Measurements from ENCODE around the gene HMX1.

HMX1 gene

DNA sequence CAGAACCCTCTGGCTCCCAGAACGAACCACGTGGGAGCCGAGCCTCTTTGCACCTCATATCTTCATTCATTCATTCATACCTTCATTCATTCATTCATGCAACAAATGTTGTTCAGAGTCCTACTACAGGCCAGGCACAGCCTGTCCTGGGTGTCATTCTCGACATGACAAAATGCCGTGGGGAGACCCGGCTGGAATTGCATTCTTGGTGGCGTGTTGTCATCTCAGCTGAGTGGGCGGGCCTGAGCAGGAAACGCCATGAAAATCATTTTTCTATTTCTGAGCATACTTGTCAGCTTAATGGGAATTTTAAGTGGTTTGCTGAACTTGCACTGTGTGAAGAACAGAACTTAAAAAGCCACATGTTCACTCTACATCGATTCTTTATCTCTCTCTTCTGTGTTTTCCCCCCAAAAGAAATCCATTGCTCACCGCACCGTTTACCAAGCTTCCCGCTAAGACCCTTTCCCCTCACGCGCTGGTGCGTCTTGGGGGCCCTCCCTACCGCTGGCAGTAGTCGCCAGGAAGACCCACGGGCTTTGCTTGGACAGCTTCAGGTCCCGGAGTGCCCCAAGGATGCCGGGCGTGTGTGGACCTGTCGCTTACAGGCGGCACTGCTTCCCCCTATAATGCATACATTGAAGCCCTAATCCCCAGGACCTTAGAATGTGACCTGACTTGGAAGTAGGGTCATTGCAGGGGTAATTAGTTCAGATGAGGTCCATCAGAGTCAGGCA lies 41.6 kb upstream of the HMX1 start:
- DNase-seq (ENCODE audit: insufficient read length, low spot score) (no peak), FAIRE-seq (no peak)
- no peak for TF ChIP-seq POLR2A (IDR thresholded peaks at IDR 0.05; ENCODE audit: low read depth, low read length)

DNA sequence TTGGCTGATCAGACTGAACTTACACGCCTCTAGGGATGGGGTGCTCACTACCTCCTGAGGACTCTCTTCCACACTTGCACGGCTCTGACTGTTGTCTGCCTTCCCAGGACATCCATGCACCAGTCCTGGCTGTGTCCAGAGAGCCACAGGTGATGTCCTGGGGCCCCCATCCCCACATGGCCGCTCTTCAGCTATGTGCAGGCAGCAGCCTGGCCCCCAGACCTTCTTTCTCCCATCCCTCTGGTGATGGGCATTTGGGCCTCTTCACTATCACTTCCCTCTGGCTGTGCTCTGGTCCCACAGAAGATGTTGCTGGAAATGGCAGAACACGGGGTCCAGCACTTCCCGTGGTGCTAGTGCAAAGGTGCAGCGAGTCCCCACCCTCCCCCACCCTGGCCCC lies 40.9 kb upstream of the HMX1 start:
- DNase-seq (ENCODE audit: insufficient read length, low spot score) (no peak), FAIRE-seq (no peak)
- TF ChIP-seq POLR2A (IDR thresholded peaks at IDR 0.05; ENCODE audit: low read depth, low read length): no peak

DNA sequence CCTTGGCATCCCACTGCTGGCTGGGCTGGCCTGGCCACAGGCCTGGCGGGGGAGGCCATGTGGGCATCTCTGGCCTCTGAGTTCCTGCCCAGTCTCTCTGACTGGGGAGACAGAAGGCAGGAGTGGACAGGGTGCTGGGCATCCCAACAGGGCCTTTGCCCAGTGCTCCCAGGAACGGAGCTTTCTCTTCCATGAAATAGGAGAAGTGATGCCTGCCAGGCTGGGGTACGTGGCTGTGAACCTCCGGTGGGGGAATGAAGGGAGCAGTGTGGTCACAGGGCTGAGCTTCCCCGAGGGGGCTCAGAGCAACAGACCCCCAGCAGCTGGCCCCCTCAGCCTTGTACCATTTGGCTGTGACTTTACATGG lies 40.4 kb upstream of the HMX1 start:
- no peak for TF ChIP-seq POLR2A (IDR thresholded peaks at IDR 0.05; ENCODE audit: low read depth, low read length)
- DNase-seq (ENCODE audit: insufficient read length, low spot score) (no peak), FAIRE-seq (no peak)

DNA sequence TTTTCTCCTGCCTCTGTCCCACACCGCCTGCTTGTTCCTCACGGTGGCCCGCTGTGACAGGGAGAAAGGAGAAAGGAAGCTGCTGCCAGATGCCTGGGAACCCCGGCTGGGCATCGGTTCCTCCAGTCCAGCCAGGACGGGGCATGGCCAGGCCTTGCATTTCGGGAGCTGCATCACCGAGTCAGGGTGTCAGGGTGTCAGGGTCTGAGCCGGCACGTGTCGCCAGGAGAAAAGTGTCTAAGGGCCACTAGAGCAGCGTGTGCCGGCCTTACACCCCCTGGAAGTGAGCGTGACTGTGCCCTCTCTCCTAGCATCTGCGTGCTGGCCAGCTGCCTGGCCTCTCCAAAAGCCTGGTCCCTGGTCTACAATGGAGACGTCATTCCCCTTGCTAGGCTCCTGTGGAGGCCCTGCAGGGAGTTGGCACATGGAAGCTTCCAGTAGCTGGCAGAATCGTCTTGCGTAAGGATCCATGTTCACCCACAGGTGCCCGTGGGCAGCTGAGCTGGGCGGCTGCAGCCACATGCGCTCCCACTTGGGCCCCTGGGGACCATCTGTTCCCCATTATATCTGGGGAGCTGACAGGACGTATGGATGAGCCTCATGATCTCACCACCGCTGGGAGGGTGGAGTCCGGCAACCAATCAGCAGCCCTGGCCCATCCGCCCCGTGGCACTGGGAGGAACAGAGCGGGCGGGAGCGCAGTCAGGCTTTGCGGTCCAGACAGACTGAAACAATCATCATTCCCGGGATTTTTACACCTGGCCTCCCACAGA lies 39.9 kb upstream of the HMX1 start:
- DNase-seq (ENCODE audit: insufficient read length, low spot score) (no peak), FAIRE-seq (no peak)
- TF ChIP-seq POLR2A (IDR thresholded peaks at IDR 0.05; ENCODE audit: low read depth, low read length): no peak

DNA sequence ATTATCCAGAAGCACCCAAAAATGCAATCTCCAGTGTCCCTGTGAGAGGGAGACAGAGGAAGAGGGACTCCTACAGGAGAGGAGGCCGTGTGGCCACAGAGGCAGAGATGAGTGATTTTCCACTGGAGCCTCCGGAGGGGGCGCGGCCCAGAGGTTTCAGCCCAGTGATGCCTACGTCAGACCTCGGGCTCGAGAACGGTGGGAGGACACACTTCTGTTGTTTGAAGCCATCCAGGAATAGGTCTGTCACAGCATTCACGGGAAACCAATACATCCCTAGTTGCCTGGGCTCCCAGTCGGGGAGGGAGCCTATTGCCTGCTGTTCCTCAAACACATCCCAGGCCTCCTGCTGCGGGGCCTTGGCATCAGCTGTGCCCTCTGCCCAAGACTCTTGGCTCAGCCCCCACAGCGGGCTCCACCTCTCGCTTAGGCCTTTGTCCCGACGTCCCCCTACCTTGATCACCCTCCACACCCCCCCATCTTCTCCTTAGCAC lies 39.2 kb upstream of the HMX1 start:
- TF ChIP-seq POLR2A (IDR thresholded peaks at IDR 0.05; ENCODE audit: low read depth, low read length): no peak
- DNase-seq (ENCODE audit: insufficient read length, low spot score) (no peak), FAIRE-seq (no peak)

- no peak for TF ChIP-seq POLR2A (IDR thresholded peaks at IDR 0.05; ENCODE audit: low read depth, low read length)
- FAIRE-seq: no peak
- no peak for DNase-seq (ENCODE audit: insufficient read length, low spot score)
Measured at GRCh38 chr4:8910100-8910821, 38.6 kb upstream of the HMX1 start.

DNA sequence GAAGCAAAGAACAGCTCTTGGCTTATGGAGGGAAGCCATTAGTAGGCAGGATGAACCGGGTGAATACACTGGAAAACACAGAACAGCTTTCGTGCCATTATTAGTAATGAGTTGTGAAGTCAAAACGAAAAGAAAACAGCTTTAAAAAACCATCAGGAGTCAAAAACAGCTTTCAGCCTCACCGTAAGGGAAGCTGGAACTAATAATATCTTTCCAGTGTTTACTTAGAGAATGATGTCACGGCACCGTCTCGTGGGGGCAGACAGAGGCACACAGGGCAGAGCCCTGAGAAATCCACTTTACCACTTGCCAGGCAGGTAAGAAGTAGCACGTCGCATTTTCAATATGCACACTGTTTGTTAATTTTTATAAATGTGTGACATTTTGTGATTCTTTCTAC lies 37.9 kb upstream of the HMX1 start:
- no peak for FAIRE-seq
- no peak for DNase-seq (ENCODE audit: insufficient read length, low spot score)
- no peak for TF ChIP-seq POLR2A (IDR thresholded peaks at IDR 0.05; ENCODE audit: low read depth, low read length)

DNA sequence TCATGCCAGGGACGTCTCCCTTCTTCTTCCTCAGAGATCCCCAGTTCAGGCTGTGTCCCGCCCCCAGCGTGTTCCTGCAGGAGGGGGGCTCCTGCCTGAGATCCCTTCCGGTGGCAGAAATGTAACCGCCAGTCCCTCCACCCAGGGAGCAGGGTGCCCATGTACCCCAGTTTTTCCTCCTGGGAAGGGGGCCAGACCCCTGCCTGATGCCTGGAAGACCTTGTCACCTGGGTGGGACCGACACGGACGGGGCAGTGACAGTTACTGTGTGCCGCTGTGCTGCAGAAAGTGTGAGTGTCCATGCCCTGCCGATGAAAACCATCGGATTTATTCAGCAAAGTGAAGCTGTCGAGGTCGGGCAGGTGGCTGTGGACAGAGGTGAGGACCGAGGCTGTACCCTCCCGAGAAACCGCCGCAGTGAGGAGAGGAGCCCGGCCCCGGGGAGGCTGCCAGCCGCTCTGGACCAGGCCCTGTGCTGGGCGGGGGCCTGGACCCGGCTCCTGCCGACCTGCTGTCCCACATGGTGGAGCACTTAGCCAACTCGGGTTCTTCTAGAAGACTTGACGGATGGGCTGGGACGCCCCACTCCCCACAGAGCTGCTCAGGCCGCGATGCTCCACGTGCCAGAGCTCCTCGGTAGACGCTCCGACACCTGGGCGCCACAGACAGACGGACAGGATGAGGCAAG lies 36.7 kb upstream of the HMX1 start:
- FAIRE-seq (no peak), DNase-seq (ENCODE audit: insufficient read length, low spot score) (no peak)

GRCh38 chr4:8907596-8908205 lies 36.1 kb upstream of the HMX1 start:
- TF ChIP-seq POLR2A (IDR thresholded peaks at IDR 0.05; ENCODE audit: low read depth, low read length): no peak
- DNase-seq (ENCODE audit: insufficient read length, low spot score) (no peak), FAIRE-seq (no peak)

More for the DNA sequence above, 36.7 kb upstream of the HMX1 start:
- TF ChIP-seq POLR2A (IDR thresholded peaks at IDR 0.05; ENCODE audit: low read depth, low read length): no peak

DNA sequence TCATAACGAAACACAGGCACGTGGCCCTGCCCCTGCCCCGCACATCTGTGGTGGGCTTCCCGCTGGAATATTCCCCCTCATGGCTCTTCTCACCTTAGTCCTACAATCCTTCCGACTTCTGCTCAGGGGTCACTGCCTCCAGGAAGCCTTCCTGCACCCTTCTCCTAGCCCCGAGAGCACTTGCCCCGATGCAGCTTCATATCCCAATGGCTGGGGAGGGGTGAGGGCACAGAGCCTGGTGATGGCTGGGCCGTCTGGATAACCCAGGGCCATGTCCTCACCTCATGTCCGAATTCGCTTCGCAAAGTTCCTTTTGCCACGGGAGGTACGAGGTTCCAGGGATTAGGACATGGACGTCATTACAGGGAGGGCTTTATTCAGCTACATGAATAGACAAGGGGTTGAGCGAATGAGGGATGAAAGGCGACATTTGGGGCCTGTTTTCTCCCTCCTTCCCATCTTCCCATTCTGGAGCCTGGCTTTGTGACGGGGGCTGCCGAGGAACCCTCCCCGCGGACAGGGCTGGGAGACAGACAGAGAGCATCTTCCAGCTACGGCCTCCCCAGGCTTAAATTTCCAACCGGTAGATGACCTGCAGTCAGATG lies 35.5 kb upstream of the HMX1 start:
- FAIRE-seq (no peak), DNase-seq (ENCODE audit: insufficient read length, low spot score) (no peak)
- TF ChIP-seq POLR2A (IDR thresholded peaks at IDR 0.05; ENCODE audit: low read depth, low read length): no peak

GRCh38 chr4:8906668-8906970 lies 35.0 kb upstream of the HMX1 start:
- no peak for TF ChIP-seq POLR2A (IDR thresholded peaks at IDR 0.05; ENCODE audit: low read depth, low read length)
- FAIRE-seq: no peak
- DNase-seq (ENCODE audit: insufficient read length, low spot score): no peak

GRCh38 chr4:8905773-8906667 lies 34.4 kb upstream of the HMX1 start:
- DNase-seq (ENCODE audit: insufficient read length, low spot score) (no peak), FAIRE-seq (no peak)
- no peak for TF ChIP-seq POLR2A (IDR thresholded peaks at IDR 0.05; ENCODE audit: low read depth, low read length)

Measured in H54 (cell line).